Measurements from ENCODE around the gene PPFIA4. TPM values are rescaled to one million over a fixed set of nuclear protein-coding genes. Genes with fewer than 3 reads are reported as not detected.

The PPFIA4 gene
- total and polyA plus RNA-seq, 2 donors (not counting 3 experiments of a cell fraction or from before 2014, with no cell fraction given): 0.17 to 0.22 TPM

DNA sequence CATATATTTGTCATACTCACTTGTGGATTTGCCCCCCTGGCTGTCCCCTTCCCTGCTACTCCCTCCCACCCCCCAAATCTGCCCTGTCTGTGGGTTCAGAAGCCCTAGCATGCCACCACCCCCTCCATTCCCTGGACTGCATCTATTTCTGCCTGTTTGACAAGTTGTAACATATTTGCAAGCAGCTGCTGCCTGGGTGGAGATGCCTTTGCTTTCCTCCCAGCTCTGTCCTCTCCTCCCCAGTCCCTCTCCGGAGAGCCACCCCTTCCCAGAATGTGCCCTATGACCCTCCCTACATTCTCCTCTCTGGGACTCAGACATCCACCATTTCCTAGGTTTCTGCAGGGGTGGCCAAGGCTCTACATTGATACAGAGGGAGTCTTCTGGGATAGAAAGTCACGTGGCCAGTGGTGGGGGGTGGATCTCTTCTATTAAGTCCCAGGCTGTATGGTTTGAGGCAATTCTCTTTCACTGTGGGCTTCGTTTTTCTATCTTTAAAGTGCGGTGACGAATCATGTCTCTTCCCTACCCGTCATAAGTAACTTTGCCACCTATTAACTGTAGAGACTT, 65.6 kb downstream of the PPFIA4 start:
- Histone ChIP-seq H3K9me1 (replicated peaks; ENCODE audit: control insufficient read depth, extremely low read depth, insufficient read depth, low read length) (no peaks in the 10 kb centered on the region), H3K4me3 (replicated peaks in 1 of 3; ENCODE audit: insufficient read depth in 1 of 3, low read depth in 1 of 3, low read length in 3 of 3) (no peak overlapping the region), H3K9me3 (replicated peaks; ENCODE audit: control insufficient read depth, insufficient read depth, low read length) (no peaks in the 10 kb centered on the region), H4K20me1 (replicated peaks; ENCODE audit: control insufficient read depth, extremely low read depth, insufficient read depth, low read length) (no peaks in the 10 kb centered on the region), H3K27me3 (ENCODE audit: control insufficient read depth in 2 of 2, insufficient read depth in 2 of 2, low read length in 2 of 2) (peaks cover 4 to 14% of the 10 kb centered on the region in 2 experiments), H3K4me1 (ENCODE audit: control insufficient read depth, extremely low read depth, insufficient read depth, low read length) (no peaks in the 10 kb centered on the region), H3K36me3 (ENCODE audit: control insufficient read depth in 2 of 2, extremely low read depth in 1 of 2, insufficient read depth in 2 of 2, low read length in 2 of 2) (no peaks in the 10 kb centered on the region), H2AFZ (ENCODE audit: low read depth, low read length) (no peak overlapping the region), H3K4me2 (ENCODE audit: insufficient read depth, low read length) (no peak overlapping the region), H3K79me2 (ENCODE audit: control insufficient read depth, insufficient read depth, low read length) (no peaks in the 10 kb centered on the region), H3K9ac (replicated peaks; ENCODE audit: extremely low read depth, insufficient read depth, low read length) (no peak overlapping the region), H3K27ac (ENCODE audit: insufficient read depth, low read depth, low read length) (no peak overlapping the region)
- dilution Hi-C loops (cut with MboI; ENCODE audit: extremely low pct_ligation_motif_present, low sequenced_read_pairs): no loop called here
- CTCF ChIA-PET: no interaction called here
- POLR2A ChIA-PET: no interaction called here
- TF ChIP-seq, protein P1, sequence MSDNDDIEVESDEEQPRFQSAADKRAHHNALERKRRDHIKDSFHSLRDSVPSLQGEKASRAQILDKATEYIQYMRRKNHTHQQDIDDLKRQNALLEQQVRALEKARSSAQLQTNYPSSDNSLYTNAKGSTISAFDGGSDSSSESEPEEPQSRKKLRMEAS (IDR thresholded peaks at IDR 0.05; ENCODE audit: insufficient read depth, insufficient read length): no peak
- TF ChIP-seq, protein P2, sequence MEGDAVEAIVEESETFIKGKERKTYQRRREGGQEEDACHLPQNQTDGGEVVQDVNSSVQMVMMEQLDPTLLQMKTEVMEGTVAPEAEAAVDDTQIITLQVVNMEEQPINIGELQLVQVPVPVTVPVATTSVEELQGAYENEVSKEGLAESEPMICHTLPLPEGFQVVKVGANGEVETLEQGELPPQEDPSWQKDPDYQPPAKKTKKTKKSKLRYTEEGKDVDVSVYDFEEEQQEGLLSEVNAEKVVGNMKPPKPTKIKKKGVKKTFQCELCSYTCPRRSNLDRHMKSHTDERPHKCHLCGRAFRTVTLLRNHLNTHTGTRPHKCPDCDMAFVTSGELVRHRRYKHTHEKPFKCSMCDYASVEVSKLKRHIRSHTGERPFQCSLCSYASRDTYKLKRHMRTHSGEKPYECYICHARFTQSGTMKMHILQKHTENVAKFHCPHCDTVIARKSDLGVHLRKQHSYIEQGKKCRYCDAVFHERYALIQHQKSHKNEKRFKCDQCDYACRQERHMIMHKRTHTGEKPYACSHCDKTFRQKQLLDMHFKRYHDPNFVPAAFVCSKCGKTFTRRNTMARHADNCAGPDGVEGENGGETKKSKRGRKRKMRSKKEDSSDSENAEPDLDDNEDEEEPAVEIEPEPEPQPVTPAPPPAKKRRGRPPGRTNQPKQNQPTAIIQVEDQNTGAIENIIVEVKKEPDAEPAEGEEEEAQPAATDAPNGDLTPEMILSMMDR (IDR thresholded peaks at IDR 0.05; ENCODE audit: extremely low read depth in 1 of 2, insufficient read depth in 1 of 2, low read depth in 1 of 2, low read length in 2 of 2): no peak
- no peak for TF ChIP-seq GATA2 (IDR thresholded peaks at IDR 0.05; ENCODE audit: insufficient read depth, insufficient read length, low read depth, low read length)
- no peak for TF ChIP-seq EZH2 (IDR thresholded peaks at IDR 0.05; ENCODE audit: borderline replicate concordance, low read depth, low read length, severe bottlenecking)
- no peak for TF ChIP-seq POLR2AphosphoS5 (IDR thresholded peaks at IDR 0.05; ENCODE audit: insufficient read depth, low read depth, low read length)
- TF ChIP-seq MYC (IDR thresholded peaks at IDR 0.05; ENCODE audit: low read depth, low read length): no peak
- TF ChIP-seq FOS (IDR thresholded peaks at IDR 0.05; ENCODE audit: borderline replicate concordance, insufficient read depth, low read length): no peak
- no peak for TF ChIP-seq POLR2A (IDR thresholded peaks at IDR 0.05; ENCODE audit: low read depth, low read length)
- no peak for TF ChIP-seq JUN (IDR thresholded peaks at IDR 0.05; ENCODE audit: borderline replicate concordance, insufficient read depth, insufficient read length, low read depth)
- intact Hi-C loops (cut with micrococcal nuclease): no loop called here
- FAIRE-seq: no peak
- DNase-seq (ENCODE audit: low read depth, low spot score): no peak
- no TSS peak for BruUV-seq (replicated peaks)

All from endothelial cell of umbilical vein (primary cell).